Glomerular endothelial cell (primary cell): Measurements from ENCODE around the gene NANP. TPM values are rescaled to one million over a fixed set of nuclear protein-coding genes. Genes with fewer than 3 reads are reported as not detected.
"Not testable (repeated sequence)": the region's sequence is repeated elsewhere in the genome, so short reads cannot be mapped to it uniquely, and the experiment has no call there.

ENCODE experiments used
- DNase-seq: peaks from one replicate; pipeline ENCODE4 v3.0.0-alpha.2; 2011; ENCODE audit warnings: low read depth, low spot score; ENCODE audit errors: extremely low read depth
- total RNA-seq: library from RNA; depleted of rRNA; stranded (reverse); fragments of >200 nt; gene quantifications from 2 replicates; pipeline ENCODE4 v1.2.3, GENCODE V29; 2015

NANP gene
- total RNA-seq, 1 donor from 2014 or later: 7.6 TPM

- DNase-seq: no peak
These were observed 15.0 kb downstream of the NANP start for GRCh38 chr20:25608774-25609173.

- DNase-seq: no peak
These were observed 17.6 kb downstream of the NANP start for GRCh38 chr20:25606094-25606695.

GRCh38 chr20:25605148-25605547 lies 18.7 kb downstream of the NANP start:
- DNase-seq: no peak

DNA sequence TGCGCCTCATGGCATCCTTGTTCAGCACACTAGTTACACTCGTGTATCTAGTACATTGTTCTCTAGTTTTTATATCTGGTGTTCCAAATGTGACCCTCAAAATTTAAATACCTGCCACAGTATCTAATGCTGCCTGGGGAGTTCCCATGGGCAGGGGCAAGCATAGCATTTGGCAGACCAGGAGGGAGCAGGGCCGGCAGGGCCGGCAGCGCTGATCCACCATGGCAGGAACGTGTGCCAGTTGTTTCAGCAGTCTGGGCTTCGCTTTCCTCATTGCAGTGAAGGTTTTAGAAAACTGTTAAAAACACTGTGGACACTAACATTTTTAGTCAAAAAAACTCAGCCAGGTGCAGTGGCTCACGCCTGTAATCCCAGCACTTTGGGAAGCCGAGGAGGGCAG lies 19.2 kb downstream of the NANP start:
- DNase-seq: no peak

- DNase-seq: not testable (repeated sequence)
These were observed 20.9 kb downstream of the NANP start for GRCh38 chr20:25602914-25603309.

DNA sequence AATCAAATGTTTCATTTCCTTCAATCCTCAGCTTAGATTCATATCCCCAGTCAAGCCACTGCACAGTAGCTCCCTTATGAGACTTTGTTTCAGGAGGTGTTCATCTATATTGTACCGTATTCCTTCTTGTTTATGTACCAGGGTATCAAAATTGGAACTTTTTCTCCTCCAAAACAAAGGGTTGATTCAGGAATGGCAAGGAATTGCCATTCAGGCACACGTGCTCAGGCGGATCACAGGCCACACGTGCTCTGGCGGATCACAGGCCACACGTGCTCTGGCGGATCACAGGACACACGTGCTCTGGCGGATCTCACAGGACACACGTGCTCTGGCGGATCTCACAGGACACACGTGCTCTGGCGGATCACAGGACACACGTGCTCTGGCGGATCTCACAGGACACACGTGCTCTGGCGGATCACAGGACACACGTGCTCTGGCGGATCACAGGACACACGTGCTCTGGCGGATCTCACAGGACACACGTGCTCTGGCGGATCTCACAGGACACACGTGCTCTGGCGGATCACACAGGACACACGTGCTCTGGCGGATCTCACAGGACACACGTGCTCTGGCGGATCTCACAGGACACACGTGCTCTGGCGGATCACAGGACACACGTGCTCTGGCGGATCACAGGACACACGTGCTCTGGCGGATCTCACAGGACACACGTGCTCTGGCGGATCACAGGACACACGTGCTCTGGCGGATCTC lies 21.5 kb downstream of the NANP start:
- DNase-seq: not testable (repeated sequence)

- DNase-seq: no peak
These were observed 22.2 kb downstream of the NANP start for GRCh38 chr20:25601659-25602058.

DNA sequence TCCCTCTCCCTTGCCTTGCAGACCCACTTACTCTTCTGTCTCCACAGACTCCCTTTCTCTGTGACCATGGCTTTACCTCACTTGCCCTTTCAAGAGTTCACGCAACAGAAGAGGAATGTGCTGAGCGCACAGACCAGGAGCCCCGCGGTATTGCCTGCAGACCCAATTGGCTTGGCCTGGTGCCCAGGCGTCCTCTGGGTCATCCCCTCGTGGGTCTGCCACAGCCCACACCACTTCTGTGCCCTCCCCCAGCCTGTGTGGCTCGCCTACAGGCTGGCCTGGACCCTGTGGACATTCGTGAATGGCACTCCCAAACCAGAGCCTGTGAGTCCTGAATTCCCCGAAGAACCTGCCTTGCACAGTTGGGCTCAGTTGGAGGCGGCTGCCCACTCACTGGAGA lies 23.2 kb downstream of the NANP start:
- DNase-seq: no peak

DNA sequence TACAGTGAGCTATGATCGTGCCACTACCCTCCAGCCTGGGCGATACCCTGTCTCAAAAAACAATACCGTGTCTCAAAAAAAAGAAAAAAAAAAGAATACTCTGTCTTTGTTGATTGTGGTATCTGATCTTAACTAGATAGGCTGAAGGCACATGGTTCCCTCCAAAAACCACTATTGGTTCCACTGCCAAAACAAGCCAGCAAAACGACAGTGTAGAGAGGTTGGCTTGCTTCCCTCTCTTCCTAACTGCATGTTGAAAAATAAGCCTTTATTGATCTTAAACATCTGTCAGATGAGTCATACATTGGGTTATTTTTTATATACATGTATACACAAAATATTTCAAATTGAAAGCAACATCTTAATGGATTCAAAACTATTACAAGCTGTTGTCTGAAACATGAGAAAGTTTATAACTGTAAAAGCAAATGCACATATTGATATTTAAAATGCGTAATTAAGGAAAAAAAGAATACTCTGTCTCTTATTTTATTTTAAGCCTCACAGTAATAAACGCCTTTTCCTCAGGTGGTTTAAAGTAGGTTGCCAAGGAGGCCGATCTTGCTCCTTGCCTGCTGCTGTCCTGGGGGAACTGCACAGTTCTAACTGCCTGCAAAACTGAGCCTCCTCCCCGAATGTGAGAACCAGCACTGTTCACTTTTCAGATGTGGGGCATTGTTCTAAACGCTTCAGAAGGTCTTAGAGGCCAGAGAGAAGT lies 31.5 kb downstream of the NANP start:
- no peak for DNase-seq

DNA sequence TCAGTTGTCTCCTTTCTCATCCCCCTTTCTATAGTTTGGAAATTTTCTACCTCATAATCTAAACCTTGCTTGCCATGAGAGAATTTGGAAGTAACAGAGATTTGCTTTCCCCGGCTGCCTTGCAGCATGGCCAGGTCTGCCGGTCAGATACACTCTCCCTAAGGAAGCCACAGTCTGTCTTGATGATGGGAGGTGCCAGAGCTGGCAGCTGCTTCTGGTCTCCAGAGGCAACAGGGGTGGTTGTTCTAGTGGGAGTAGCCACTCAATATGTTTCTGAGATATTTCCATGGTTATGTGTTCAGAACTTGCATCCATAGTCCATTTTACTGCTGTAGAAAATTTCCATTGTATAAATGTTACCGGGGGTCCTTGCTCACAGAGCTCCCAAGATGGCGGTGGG lies 33.0 kb downstream of the NANP start:
- DNase-seq: not testable (repeated sequence)

- no peak for DNase-seq
These were observed 35.3 kb downstream of the NANP start for GRCh38 chr20:25588491-25588890.

DNA sequence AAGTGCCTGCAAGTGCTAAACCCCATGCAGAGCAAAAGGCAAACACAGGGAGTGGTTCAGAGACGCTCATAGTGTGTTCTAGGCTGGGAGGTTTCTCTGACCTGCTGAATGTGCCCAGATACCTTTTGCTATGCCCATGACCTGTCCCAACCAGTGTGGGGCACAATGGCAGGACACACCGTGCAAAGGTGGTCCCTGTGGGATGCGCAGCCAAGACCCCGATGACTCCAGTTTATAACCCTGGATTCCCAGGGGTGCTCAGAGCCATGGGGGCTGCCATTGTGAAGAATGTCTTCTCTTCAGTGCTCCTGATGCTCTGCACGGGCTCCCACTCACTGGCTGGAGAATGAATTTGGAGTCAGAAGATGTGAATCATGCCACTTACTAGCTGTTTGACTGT lies 36.3 kb downstream of the NANP start:
- no peak for DNase-seq

- no peak for DNase-seq
These were observed 36.9 kb downstream of the NANP start for GRCh38 chr20:25586877-25587276.

DNA sequence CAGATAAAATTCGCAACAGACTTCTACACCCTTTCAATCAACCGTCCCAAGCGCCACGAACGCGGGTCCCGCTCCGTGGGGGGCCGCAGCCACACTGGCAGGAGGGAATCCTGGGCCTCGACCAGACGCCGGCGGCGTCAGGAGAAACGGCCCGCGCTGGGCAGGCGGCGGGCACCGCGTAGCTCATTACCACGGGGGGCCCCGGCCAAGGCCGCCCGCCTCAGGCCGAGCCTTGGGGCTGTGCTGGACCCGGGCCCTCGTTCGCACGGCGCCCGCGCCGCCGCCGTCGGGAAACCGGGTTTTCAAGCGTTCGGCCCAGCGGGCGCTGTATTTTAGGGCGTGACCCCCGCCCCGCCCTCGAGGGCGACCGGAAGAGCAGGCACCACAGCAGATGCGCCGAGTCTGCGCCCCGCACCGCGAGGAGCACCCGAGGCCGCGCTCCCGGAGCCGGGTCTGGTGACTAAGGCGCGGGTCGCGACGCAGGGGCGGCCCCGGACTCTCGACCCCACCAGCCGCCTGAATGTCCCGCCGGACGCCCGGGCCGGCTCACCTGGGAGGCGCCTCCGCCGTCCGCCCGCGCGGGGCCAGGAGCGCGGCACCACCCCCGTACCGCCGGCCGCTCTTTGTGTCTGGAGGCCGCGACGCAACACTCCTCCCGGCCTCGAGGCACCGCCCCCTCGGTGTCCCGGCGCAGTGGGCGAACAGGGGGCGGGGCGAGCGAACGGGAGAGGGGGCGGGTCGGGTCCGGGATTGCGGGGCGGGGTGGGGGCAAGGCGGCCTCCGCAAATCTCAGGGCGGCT lies 38.7 kb downstream of the NANP start, which contains the start of gene NINL:
Gene NINL (minus strand): TSS at position 627 of the 800 bp plus-strand sequence. CDS start 58,944 bp downstream, outside the sequence.
- no peak for DNase-seq

GRCh38 chr20:25583607-25584006 lies 40.2 kb downstream of the NANP start:
- DNase-seq: not testable (repeated sequence)

DNA sequence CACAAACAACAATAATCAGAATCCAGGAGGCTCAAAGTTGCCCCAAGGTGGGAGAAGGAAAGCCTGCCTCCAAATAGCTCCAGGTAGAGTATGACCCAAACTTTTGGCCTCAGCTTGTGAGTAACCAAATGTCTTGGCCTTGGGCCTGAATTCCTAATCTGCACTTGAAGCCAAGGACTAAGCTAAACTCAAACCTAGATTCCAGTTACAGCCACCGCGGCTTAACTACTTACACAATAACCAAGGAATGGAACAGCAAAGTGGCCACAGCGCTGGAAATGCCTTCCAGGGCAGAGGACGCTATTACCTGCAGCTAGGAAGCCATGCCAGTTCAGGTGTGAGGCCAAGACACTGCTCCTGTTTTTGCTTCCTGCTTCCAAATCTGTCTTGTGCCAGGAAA lies 43.1 kb downstream of the NANP start:
- no peak for DNase-seq

GRCh38 chr20:25579081-25579770 lies 44.6 kb downstream of the NANP start:
- DNase-seq: no peak

DNA sequence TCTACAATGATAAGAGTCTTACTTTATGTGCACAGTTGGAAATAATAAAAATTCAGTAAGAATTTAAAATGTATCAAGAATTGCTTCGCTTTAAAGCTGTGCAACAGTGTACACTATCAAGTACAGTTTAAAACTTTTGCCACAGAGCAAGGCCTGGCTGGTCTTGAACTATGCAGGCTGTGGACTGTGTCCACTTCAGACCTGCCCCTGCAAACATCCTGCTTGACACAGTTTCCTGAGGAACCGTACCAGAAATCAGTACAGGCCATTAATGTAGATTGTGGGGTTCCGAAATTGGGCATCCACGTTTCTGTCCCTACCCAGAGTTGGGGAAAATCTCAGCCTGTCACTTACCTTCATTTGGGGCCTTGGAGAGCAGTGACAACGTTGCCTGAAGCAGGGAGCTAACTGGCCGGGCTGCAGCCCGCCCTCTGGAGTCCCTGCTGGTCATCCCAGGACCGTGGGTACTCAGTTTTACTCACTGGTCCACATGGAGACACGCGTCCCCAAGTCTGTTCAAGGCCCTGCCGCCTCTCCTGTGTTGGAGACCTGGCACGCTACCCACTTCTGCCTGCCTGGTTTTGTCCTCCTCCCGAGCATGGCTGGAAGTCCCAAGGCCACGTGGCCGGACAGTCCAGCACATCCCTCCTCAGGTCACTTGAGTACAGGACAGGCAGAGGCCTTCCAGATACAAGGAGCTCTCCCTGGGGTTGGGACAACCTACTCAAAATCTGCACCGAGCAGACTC lies 46.9 kb downstream of the NANP start:
- no peak for DNase-seq

- no peak for DNase-seq
These were observed 49.4 kb downstream of the NANP start for GRCh38 chr20:25574411-25574810.
